Uterus (tissue), 4 donors: ENCODE measurements around the gene C19orf33. TPM values are rescaled to one million over a fixed set of nuclear protein-coding genes. Genes with fewer than 3 reads are reported as not detected.

ENCODE experiments used
- DNase-seq, 2 donors: peaks; one replicate each; pipeline ENCODE4 v3.0.0-alpha.2; 2019 to 2020
- H3K27ac ChIP-seq, 2 donors: fragments of 200-600 bp; sonication (generic); 1 replicate in 1 of 2; 2 replicates in 1 of 2; pipeline ENCODE4 v1.5.1; 2016 to 2018
- H3K27me3 ChIP-seq, 2 donors: fragments of 200-600 bp; sonication (generic); one replicate each; pipeline ENCODE4 v1.5.1; 2018 to 2019; ENCODE audit warnings: control low read depth in 1 of 2
- H3K36me3 ChIP-seq, 2 donors: fragments of 200-600 bp; sonication (generic); one replicate each; pipeline ENCODE4 v1.5.1; 2019; ENCODE audit warnings: control low read depth in 1 of 2
- H3K4me1 ChIP-seq, 2 donors: fragments of 200-600 bp; sonication (generic); one replicate each; pipeline ENCODE4 v1.5.1; 2018 to 2019; ENCODE audit warnings: control low read depth in 1 of 2
- H3K4me3 ChIP-seq, 2 donors: fragments of 200-600 bp; sonication (generic); 1 replicate in 1 of 2; 2 replicates in 1 of 2; pipeline ENCODE4 v1.5.1; 2018 to 2019; ENCODE audit warnings: mild to moderate bottlenecking in 1 of 2
- H3K9me3 ChIP-seq, 2 donors: fragments of 200-600 bp; sonication (generic); one replicate each; pipeline ENCODE4 v1.5.1; 2019; ENCODE audit warnings: control low read depth in 1 of 2
- CTCF ChIP-seq, 4 experiments: fragments of 200-600 bp in 2 of 4; fragments of 450-650 bp in 2 of 4; sonication (generic) in 2 of 4; IDR thresholded peaks; one replicate each; pipeline ENCODE4 v1.5.1; 2016 to 2019; ENCODE audit warnings: antibody characterized with exemption in 4 of 4, mild to moderate bottlenecking in 2 of 4, moderate library complexity in 1 of 4
- POLR2A ChIP-seq, 2 donors: fragments of 450-650 bp; IDR thresholded peaks; one replicate each; pipeline ENCODE4 v1.6.1; 2016; ENCODE audit warnings: antibody characterized with exemption in 2 of 2, mild to moderate bottlenecking in 1 of 2, moderate library complexity in 1 of 2
- intact Hi-C: fragments of 100-400 bp; cut with DNase I; formaldehyde crosslinking; loops from one replicate; pipeline ENCODE4 v1.15.1; 2023; ENCODE audit warnings: low total_unique reads
- small RNA-seq: library from RNA; depleted of rRNA; stranded (forward); fragments of <200 nt; gene quantifications from one replicate; pipeline ENCODE3, GENCODE V24; 2016
- total RNA-seq, 4 donors: library from RNA; depleted of rRNA in 3 of 4; stranded (reverse); fragments of >200 nt in 3 of 4; gene quantifications; one replicate each; pipeline versions ENCODE4 v1.1.0 to v1.2.4, GENCODE V29; 2014 to 2023
- donor health status: DM: yes; HTN: yes; CAD: no.

The C19orf33 gene
- total RNA-seq, 4 donors from 2014 or later: 2.9 to 15.3 (median 4.1) TPM; not detected in 1

GRCh38 chr19:38350883-38351282 is 46.8 kb downstream of the C19orf33 start:
- Histone ChIP-seq H3K4me1 (no peaks in the 10 kb centered on the region), H3K36me3 (no peaks in the 10 kb centered on the region), H3K27me3 (no peaks in the 10 kb centered on the region), H3K4me3 (no peak overlapping the region), H3K9me3 (no peaks in the 10 kb centered on the region), H3K27ac (no peak overlapping the region)
- no peak for TF ChIP-seq POLR2A (IDR thresholded peaks at IDR 0.05)
- no peak for TF ChIP-seq CTCF (IDR thresholded peaks at IDR 0.05)
- intact Hi-C loops: no loop called here
- no peak for DNase-seq

GRCh38 chr19:38351865-38352395 is 47.9 kb downstream of the C19orf33 start:
- Histone ChIP-seq H3K27me3 (no peaks in the 10 kb centered on the region), H3K4me3 (no peak overlapping the region), H3K27ac (no peak overlapping the region), H3K4me1 (no peaks in the 10 kb centered on the region), H3K9me3 (no peaks in the 10 kb centered on the region), H3K36me3 (no peaks in the 10 kb centered on the region)
- intact Hi-C loops: no loop called here
- no peak for TF ChIP-seq POLR2A (IDR thresholded peaks at IDR 0.05)
- no peak for TF ChIP-seq CTCF (IDR thresholded peaks at IDR 0.05)
- DNase-seq: no peak

- H3K27me3 ChIP-seq: no peaks in the 10 kb centered on the region
Observed at GRCh38 chr19:38352611-38353010, 48.6 kb downstream of the C19orf33 start.

More at GRCh38 chr19:38352611-38353010, 48.6 kb downstream of the C19orf33 start:
- H3K9me3 ChIP-seq: no peaks in the 10 kb centered on the region
- no peak for DNase-seq
- intact Hi-C loops: no loop called here
- H3K27ac ChIP-seq: no peak overlapping the region
- TF ChIP-seq CTCF (IDR thresholded peaks at IDR 0.05): no peak
- TF ChIP-seq POLR2A (IDR thresholded peaks at IDR 0.05): no peak
- H3K4me3 ChIP-seq: no peak overlapping the region
- no peaks in the 10 kb centered on the region for H3K4me1 ChIP-seq
- H3K36me3 ChIP-seq: no peaks in the 10 kb centered on the region

Small RNA genes lying within 50 kb of the gene (small RNA-seq; reads per million reads assigned to genes)
- gene RF00019: not detected

Other genes with a start within 250 kb of the C19orf33 start
- gene DPF1, start 80.0 kb upstream of the C19orf33 start, total RNA-seq: 1 to 10 TPM in 1 of 4 donors, under 1 TPM in 1, not detected in 2; 0.85 to 4.2 TPM
- 100 to 1,000 TPM in 3 of 4 donors, 1 to 10 TPM in 1; 9.3 to 225 (median 172) TPM for gene PPP1R14A, start 47.9 kb upstream of the C19orf33 start, total RNA-seq
- gene SPINT2, start 39.7 kb upstream of the C19orf33 start, total RNA-seq: 10 to 100 TPM; 11.8 to 72.8 (median 29.4) TPM
- gene YIF1B, start 11.7 kb downstream of the C19orf33 start, total RNA-seq: 10 to 100 TPM in 3 of 4 donors, 1 to 10 TPM in 1; 6.4 to 31.7 (median 21.5) TPM
- 10 to 100 TPM in 1 of 4 donors, 1 to 10 TPM in 2, under 1 TPM in 1; 0.59 to 60.6 (median 4.3) TPM for gene KCNK6, start 15.6 kb downstream of the C19orf33 start, total RNA-seq
- 10 to 100 TPM in 3 of 4 donors, not detected in 1; 10.6 to 95.3 (median 19.3) TPM for gene CATSPERG, start 31.6 kb downstream of the C19orf33 start, total RNA-seq
- 100 to 1,000 TPM in 3 of 4 donors, 10 to 100 TPM in 1; 67.4 to 156 (median 128) TPM for gene PSMD8, start 70.3 kb downstream of the C19orf33 start, total RNA-seq
- gene GGN, start 83.8 kb downstream of the C19orf33 start, total RNA-seq: under 1 TPM in 1 of 4 donors, not detected in 3; 0.82 TPM
- gene SPRED3, start 84.4 kb downstream of the C19orf33 start, total RNA-seq: 1 to 10 TPM in 1 of 4 donors, under 1 TPM in 1, not detected in 2; 0.88 to 5.7 TPM
- gene FAM98C, start 98.8 kb downstream of the C19orf33 start, total RNA-seq: 10 to 100 TPM in 2 of 4 donors, 1 to 10 TPM in 2; 2.1 to 21.1 (median 11.7) TPM
- 1 to 10 TPM in 2 of 4 donors, under 1 TPM in 1, not detected in 1; under 0.01 to 2.0 (median 1.5) TPM for gene RASGRP4, start 122.0 kb downstream of the C19orf33 start, total RNA-seq
- gene RYR1, start 129.4 kb downstream of the C19orf33 start, total RNA-seq: 1 to 10 TPM in 2 of 4 donors, under 1 TPM in 1, not detected in 1; under 0.01 to 6.2 (median 3.5) TPM